DOHH2 (cell line): ENCODE data around the gene PGS1.

Source experiments
- H3F3A ChIP-seq: fragments of 200-600 bp; sonication (generic), shearing (Covaris generic); 2 replicates; pipeline ENCODE4 v1.6.0; 2016; ENCODE audit warnings: antibody characterized with exemption, mild to moderate bottlenecking; ENCODE audit not compliant: control insufficient read depth, insufficient read depth
- H3K27ac ChIP-seq: fragments of 200-600 bp; sonication (generic); 2 replicates; pipeline ENCODE4 v1.5.1; 2014; ENCODE audit warnings: low read depth, mild to moderate bottlenecking, low read length, moderate library complexity
- H3K27me3 ChIP-seq: fragments of 200-600 bp; sonication (generic); 2 replicates; pipeline ENCODE4 v1.6.1; 2014; ENCODE audit warnings: mild to moderate bottlenecking, low read length, mixed read lengths; ENCODE audit not compliant: control insufficient read depth
- H3K36me3 ChIP-seq: fragments of 200-600 bp; sonication (generic); 2 replicates; pipeline ENCODE4 v1.6.1; 2014; ENCODE audit warnings: mild to moderate bottlenecking, low read length, moderate library complexity, mixed read lengths; ENCODE audit not compliant: control insufficient read depth
- H3K4me1 ChIP-seq: fragments of 200-600 bp; sonication (generic); 2 replicates; pipeline ENCODE4 v1.6.1; 2014; ENCODE audit warnings: mild to moderate bottlenecking, low read length, mixed read lengths; ENCODE audit not compliant: control insufficient read depth
- H3K4me2 ChIP-seq: fragments of 200-600 bp; sonication (generic); 2 replicates; pipeline ENCODE4 v1.6.0; 2014; ENCODE audit warnings: mild to moderate bottlenecking, low read length, moderate library complexity
- H3K4me3 ChIP-seq: fragments of 200-600 bp; sonication (generic); 2 replicates; pipeline ENCODE4 v1.5.1; 2014; ENCODE audit warnings: mild to moderate bottlenecking, low read length, mixed read lengths
- H3K79me2 ChIP-seq: fragments of 200-600 bp; sonication (generic); 2 replicates; pipeline ENCODE4 v1.6.1; 2014; ENCODE audit warnings: mild to moderate bottlenecking, low read length, mixed read lengths; ENCODE audit not compliant: control insufficient read depth
- H3K9me2 ChIP-seq: fragments of 200-600 bp; sonication (generic); replicated peaks from 2 replicates; pipeline ENCODE4 v1.6.1; 2014; ENCODE audit warnings: mild to moderate bottlenecking, low read length, mixed read lengths; ENCODE audit not compliant: control insufficient read depth
- H3K9me3 ChIP-seq: fragments of 200-600 bp; sonication (generic); 2 replicates; pipeline ENCODE4 v1.6.1; 2014; ENCODE audit warnings: antibody characterized with exemption, low read length, mixed read lengths; ENCODE audit not compliant: control insufficient read depth, insufficient read depth
- H4K20me1 ChIP-seq: fragments of 200-600 bp; sonication (generic); 2 replicates; pipeline ENCODE4 v1.6.0; 2014; ENCODE audit warnings: low read depth, mild to moderate bottlenecking, antibody characterized with exemption, low read length, moderate library complexity; ENCODE audit not compliant: control insufficient read depth, insufficient read depth
- EZH2phosphoT487 ChIP-seq: fragments of 200-600 bp; sonication (generic); IDR thresholded peaks from 2 replicates; pipeline ENCODE4 v1.6.1; 2017; ENCODE audit warnings: borderline replicate concordance, mild to moderate bottlenecking, antibody characterized with exemption, low read length, moderate library complexity, mixed read lengths
- TF ChIP-seq, protein P1 (sequence below): fragments of 200-600 bp; sonication (generic); IDR thresholded peaks from one replicate; pipeline ENCODE4 v1.5.1; 2014; ENCODE audit warnings: antibody characterized with exemption, mild to moderate bottlenecking, low read depth, low read length; ENCODE audit not compliant: poor library complexity, severe bottlenecking

Gene PGS1

DNA sequence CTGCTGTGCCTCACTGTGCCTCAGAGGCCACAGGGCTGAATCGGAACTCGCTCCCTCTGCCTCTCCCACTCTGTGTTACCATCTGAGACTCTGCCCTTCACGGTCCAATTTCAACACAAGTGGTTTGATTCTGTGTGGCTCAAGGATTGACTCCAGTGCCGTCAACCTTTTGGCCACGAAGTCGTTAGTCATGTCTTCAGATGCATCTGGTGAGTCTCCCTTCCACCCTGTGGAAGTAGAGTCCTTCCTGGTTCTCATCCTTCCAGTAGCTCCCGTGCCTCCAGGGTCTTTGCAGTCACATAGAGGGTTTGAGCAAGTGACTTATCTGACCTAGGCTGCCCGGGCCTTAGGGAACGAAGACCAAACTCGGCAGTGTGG lies 51.2 kb downstream of the PGS1 start:
- no peak overlapping the region for H3K4me3 ChIP-seq
- H3K79me2 ChIP-seq = no peaks in the 10 kb centered on the region
- H4K20me1 ChIP-seq = no peaks in the 10 kb centered on the region
- H3K9me2 ChIP-seq = no peaks in the 10 kb centered on the region
- H3K4me1 ChIP-seq = no peaks in the 10 kb centered on the region
- peaks cover 5% of the 10 kb centered on the region; the same call in 1 of the 2 replicates for H3K36me3 ChIP-seq
- no peak overlapping the region for H3K27ac ChIP-seq
- no peaks in the 10 kb centered on the region for H3K27me3 ChIP-seq
- no peaks in the 10 kb centered on the region for H3K9me3 ChIP-seq
- no peak overlapping the region for H3K4me2 ChIP-seq
- no peak for TF ChIP-seq EZH2phosphoT487
- TF ChIP-seq, protein P1, sequence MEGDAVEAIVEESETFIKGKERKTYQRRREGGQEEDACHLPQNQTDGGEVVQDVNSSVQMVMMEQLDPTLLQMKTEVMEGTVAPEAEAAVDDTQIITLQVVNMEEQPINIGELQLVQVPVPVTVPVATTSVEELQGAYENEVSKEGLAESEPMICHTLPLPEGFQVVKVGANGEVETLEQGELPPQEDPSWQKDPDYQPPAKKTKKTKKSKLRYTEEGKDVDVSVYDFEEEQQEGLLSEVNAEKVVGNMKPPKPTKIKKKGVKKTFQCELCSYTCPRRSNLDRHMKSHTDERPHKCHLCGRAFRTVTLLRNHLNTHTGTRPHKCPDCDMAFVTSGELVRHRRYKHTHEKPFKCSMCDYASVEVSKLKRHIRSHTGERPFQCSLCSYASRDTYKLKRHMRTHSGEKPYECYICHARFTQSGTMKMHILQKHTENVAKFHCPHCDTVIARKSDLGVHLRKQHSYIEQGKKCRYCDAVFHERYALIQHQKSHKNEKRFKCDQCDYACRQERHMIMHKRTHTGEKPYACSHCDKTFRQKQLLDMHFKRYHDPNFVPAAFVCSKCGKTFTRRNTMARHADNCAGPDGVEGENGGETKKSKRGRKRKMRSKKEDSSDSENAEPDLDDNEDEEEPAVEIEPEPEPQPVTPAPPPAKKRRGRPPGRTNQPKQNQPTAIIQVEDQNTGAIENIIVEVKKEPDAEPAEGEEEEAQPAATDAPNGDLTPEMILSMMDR = no peak
- H3F3A ChIP-seq = no peaks in the 10 kb centered on the region

DNA sequence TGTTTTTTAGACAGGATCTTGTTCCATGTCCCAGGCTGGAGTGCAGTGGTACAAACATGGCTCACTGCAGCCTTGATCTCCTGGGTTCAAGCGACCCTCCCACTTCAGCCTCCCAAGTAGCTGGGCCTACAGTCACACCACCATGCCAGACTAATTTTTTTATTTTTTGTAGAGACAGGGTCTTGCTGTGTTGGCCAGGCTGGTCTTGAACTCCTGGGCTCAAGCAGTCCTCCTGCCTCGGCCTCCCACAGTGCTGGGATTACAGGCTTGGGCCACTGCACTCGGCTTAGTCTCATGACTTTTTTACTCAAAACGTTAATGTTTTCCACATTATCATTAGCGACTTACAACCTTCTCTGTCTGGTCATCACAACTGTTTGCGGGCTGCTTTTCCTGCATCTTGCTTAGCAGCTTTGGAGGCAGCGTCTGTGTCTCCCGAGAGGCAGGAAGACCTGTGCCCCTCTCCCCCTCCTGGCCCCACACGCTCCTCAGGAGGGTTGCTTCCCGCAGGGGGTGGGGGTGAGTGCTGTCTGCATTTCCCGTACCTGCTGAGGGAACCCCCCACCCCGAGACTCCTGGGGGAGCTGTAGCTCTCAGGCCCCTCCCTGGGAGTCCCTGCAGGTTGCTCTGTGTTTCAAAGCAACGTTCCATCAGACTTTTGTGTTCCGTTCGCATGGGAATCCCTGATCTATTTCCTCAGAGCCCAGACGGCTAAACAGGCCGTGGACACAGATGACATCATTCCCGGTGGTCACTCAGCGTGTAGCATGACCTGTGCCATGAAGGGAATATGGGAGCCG lies 52.6 kb downstream of the PGS1 start:
- no peak for TF ChIP-seq EZH2phosphoT487
- no peaks in the 10 kb centered on the region for H3K4me1 ChIP-seq
- no peaks in the 10 kb centered on the region for H3F3A ChIP-seq

DNA sequence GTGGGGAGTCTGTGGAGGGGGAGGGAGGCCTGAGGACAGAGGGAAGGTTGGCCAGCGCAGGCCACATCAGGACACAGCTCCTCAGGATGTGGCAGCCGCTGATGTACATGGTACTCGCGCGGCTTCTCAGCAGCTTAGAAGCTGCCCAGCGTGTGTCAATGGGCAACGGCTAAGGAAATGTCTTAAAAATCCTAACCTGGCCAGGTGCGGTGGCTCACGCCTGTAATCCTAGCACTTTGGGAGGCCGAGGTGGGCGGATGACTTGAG lies 53.2 kb downstream of the PGS1 start:
- Histone ChIP-seq H3K4me2 (no peak overlapping the region), H4K20me1 (no peaks in the 10 kb centered on the region), H3K9me3 (no peaks in the 10 kb centered on the region), H3K27ac (no peak overlapping the region), H3K79me2 (no peaks in the 10 kb centered on the region), H3K27me3 (no peaks in the 10 kb centered on the region; the same call in 1 of the 2 replicates), H3K36me3 (no peaks in the 10 kb centered on the region), H3K4me1 (no peaks in the 10 kb centered on the region), H3F3A (no peaks in the 10 kb centered on the region), H3K9me2 (no peaks in the 10 kb centered on the region), H3K4me3 (no peak overlapping the region)
- TF ChIP-seq, protein P1 = no peak
- no peak for TF ChIP-seq EZH2phosphoT487

More for the DNA sequence above, 52.6 kb downstream of the PGS1 start:
- H3K27ac ChIP-seq = no peak overlapping the region
- no peaks in the 10 kb centered on the region; the same call in 1 of the 2 replicates for H3K27me3 ChIP-seq
- no peaks in the 10 kb centered on the region for H4K20me1 ChIP-seq
- no peaks in the 10 kb centered on the region for H3K36me3 ChIP-seq
- no peaks in the 10 kb centered on the region for H3K9me3 ChIP-seq
- H3K4me2 ChIP-seq = no peak overlapping the region
- H3K4me3 ChIP-seq = no peak overlapping the region
- no peaks in the 10 kb centered on the region for H3K79me2 ChIP-seq
- no peaks in the 10 kb centered on the region for H3K9me2 ChIP-seq

DNA sequence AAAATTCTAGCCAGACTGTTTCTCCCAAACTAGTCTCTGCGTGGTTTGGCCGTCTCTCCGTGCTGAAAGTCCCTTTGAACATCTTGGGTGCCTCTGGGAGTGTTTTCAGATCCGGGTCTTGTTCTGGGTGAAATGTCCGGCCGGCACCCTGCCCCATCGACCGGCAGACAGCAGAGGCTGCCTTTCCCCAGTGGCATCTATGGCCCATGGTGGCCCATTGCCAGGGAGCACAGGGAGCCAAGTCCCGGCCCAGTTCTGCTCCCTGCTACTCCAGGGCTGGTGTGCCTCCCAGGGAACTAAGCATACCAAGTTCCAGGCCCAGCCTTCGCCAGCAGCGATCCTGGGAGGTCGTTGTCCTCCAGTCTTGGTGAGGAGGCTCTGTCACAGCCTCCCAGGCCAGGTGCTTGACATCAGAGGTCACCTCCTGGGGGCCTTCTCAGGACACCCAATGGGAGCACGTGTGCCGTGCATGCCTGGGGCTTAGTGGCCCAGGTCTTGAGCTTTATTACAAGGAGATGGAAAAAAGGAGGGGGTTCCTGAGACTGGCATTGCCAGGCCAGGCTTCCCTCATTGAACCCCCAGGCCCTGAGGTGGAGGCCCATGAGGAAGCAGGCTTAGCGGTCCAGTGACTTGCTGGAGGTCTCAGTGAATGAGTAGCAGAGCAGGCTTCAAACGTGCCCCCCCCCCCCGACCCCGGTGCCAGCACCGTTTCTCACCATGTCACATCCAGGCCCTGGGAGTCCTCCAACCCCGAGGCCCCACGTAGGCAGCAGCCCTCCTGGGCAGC lies 54.0 kb downstream of the PGS1 start:
- no peak overlapping the region for H3K4me2 ChIP-seq
- H3F3A ChIP-seq = no peaks in the 10 kb centered on the region
- H3K4me1 ChIP-seq = no peaks in the 10 kb centered on the region
- H3K79me2 ChIP-seq = no peaks in the 10 kb centered on the region
- TF ChIP-seq, protein P1 = no peak
- no peak for TF ChIP-seq EZH2phosphoT487
- H3K9me2 ChIP-seq = no peaks in the 10 kb centered on the region
- H4K20me1 ChIP-seq = no peaks in the 10 kb centered on the region
- no peak overlapping the region for H3K27ac ChIP-seq
- H3K4me3 ChIP-seq = no peak overlapping the region
- H3K9me3 ChIP-seq = no peaks in the 10 kb centered on the region
- peaks cover 5% of the 10 kb centered on the region; the same call in 1 of the 2 replicates for H3K27me3 ChIP-seq
- no peaks in the 10 kb centered on the region for H3K36me3 ChIP-seq
